ENCODE measurements around the gene TNS3.

The TNS3 gene

DNA sequence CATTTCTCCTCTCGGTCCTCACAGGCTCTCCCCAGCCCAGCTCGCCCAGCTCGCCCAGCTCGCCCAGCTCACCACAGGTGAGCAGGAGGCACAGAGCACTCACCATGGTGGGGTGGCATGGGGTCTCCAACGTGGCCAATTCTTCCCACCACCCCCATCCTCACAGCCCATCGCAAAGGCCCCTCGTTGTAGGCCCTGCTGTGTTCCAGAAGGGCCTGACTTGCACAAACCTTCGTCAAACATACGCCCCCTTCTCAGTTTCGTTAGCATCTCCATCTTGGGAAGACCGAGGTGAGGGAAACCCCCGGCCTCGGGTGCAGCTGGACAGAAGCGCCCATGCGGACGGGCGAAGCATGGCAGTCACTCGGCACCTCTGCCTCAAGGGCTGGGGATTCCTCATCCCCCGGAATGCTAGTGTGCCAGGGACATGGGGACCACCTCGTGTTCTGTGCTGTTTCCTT is 304.6 kb downstream of the TNS3 start:
- Histone ChIP-seq H3F3A (ENCODE audit: control insufficient read depth, insufficient read depth) (no peaks in the 10 kb centered on the region), H3K27ac (ENCODE audit: low read depth, low read length) (no peak overlapping the region), H3K27me3 (ENCODE audit: control insufficient read depth, low read length) (no peaks in the 10 kb centered on the region), H4K20me1 (ENCODE audit: control insufficient read depth, insufficient read depth, low read depth, low read length) (no peaks in the 10 kb centered on the region), H3K9me3 (ENCODE audit: control insufficient read depth, insufficient read depth, low read length) (no peaks in the 10 kb centered on the region), H3K4me3 (ENCODE audit: low read length) (no peak overlapping the region), H3K4me1 (ENCODE audit: control insufficient read depth, low read length) (peaks cover 15% of the 10 kb centered on the region), H3K79me2 (ENCODE audit: control insufficient read depth, low read length) (no peaks in the 10 kb centered on the region), H3K9me2 (replicated peaks; ENCODE audit: control insufficient read depth, low read length) (no peaks in the 10 kb centered on the region), H3K36me3 (ENCODE audit: control insufficient read depth, low read length) (no peaks in the 10 kb centered on the region), H3K4me2 (ENCODE audit: low read length) (no peak overlapping the region)
- TF ChIP-seq, protein P1, sequence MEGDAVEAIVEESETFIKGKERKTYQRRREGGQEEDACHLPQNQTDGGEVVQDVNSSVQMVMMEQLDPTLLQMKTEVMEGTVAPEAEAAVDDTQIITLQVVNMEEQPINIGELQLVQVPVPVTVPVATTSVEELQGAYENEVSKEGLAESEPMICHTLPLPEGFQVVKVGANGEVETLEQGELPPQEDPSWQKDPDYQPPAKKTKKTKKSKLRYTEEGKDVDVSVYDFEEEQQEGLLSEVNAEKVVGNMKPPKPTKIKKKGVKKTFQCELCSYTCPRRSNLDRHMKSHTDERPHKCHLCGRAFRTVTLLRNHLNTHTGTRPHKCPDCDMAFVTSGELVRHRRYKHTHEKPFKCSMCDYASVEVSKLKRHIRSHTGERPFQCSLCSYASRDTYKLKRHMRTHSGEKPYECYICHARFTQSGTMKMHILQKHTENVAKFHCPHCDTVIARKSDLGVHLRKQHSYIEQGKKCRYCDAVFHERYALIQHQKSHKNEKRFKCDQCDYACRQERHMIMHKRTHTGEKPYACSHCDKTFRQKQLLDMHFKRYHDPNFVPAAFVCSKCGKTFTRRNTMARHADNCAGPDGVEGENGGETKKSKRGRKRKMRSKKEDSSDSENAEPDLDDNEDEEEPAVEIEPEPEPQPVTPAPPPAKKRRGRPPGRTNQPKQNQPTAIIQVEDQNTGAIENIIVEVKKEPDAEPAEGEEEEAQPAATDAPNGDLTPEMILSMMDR (IDR thresholded peaks at IDR 0.05; ENCODE audit: low read depth, low read length, poor library complexity, severe bottlenecking), result no peak
- no peak for TF ChIP-seq EZH2phosphoT487 (IDR thresholded peaks at IDR 0.05; ENCODE audit: borderline replicate concordance, low read length)

DNA sequence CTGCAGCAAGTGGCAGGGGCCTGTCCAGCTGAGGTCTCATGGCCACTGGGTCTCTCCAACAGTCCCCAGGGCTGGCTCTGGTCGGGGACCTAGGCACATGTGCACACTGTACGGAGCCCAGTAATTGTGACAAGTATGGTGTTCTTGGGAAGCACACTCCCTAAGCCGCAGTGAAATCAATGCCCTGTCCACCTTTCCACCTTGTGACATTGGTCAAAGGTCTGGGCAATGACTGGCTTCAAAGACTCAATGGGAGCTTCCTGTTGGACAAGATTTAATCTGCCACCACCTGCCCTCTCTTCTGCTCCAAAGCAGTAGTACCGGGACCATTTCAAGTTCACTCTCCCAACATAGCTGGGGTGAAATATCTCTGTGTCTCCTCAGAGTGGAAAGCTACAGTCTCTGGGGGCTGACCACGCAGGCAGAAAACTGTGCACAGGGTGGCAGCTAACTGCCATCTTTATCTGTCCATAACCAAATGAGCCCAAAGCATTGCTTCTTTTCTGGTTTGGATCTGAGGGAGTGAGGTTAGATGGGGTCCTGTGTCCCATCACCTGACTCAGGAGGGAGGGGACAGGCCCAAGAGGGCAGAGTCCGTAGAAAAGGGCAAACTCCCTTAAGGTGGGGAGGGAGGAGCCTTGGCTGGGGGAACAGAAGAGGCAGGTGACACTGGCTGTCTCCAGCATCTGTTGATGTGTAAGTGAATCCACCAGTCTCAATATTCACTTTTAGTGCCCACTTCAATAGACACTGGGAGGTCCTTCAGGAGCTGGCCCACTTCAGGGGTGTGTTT is 307.7 kb downstream of the TNS3 start:
- H3K9me2 ChIP-seq (replicated peaks; ENCODE audit: control insufficient read depth, low read length), result no peaks in the 10 kb centered on the region
- no peaks in the 10 kb centered on the region for H3K27me3 ChIP-seq (ENCODE audit: control insufficient read depth, low read length)
- no peaks in the 10 kb centered on the region for H3F3A ChIP-seq (ENCODE audit: control insufficient read depth, insufficient read depth)
- H3K9me3 ChIP-seq (ENCODE audit: control insufficient read depth, insufficient read depth, low read length), result no peaks in the 10 kb centered on the region
- H3K27ac ChIP-seq (ENCODE audit: low read depth, low read length), result no peak overlapping the region
- no peak overlapping the region for H3K4me2 ChIP-seq (ENCODE audit: low read length)
- TF ChIP-seq, protein P1 (IDR thresholded peaks at IDR 0.05; ENCODE audit: low read depth, low read length, poor library complexity, severe bottlenecking), result no peak
- no peak for TF ChIP-seq EZH2phosphoT487 (IDR thresholded peaks at IDR 0.05; ENCODE audit: borderline replicate concordance, low read length)
- H3K4me3 ChIP-seq (ENCODE audit: low read length), result no peak overlapping the region
- H4K20me1 ChIP-seq (ENCODE audit: control insufficient read depth, insufficient read depth, low read depth, low read length), result no peaks in the 10 kb centered on the region
- no peaks in the 10 kb centered on the region for H3K79me2 ChIP-seq (ENCODE audit: control insufficient read depth, low read length)
- H3K36me3 ChIP-seq (ENCODE audit: control insufficient read depth, low read length), result no peaks in the 10 kb centered on the region
- H3K4me1 ChIP-seq (ENCODE audit: control insufficient read depth, low read length), result no peaks in the 10 kb centered on the region

DNA sequence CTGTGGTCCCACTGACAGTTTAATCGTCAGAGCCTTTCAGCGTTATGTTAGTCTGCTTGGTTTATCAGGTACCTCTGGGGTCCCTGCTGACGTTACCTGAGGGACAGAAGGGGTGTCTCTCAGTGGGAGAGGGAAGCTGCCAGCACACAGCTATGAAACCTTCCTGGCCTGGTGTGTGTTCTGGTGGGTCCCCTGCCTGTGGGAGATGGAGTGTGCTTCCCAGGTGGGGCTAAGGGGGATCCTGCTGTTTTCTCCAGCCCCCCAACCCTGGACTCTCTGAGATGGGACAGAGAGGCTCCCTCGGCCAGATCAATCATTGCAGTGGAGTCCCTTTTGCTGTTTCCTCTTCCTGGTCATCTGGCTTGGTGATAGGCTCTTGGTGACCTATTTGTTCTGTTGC is 308.8 kb downstream of the TNS3 start:
- no peaks in the 10 kb centered on the region for H3F3A ChIP-seq (ENCODE audit: control insufficient read depth, insufficient read depth)
- no peaks in the 10 kb centered on the region for H3K36me3 ChIP-seq (ENCODE audit: control insufficient read depth, low read length)
- H3K4me1 ChIP-seq (ENCODE audit: control insufficient read depth, low read length), result no peaks in the 10 kb centered on the region
- H3K27ac ChIP-seq (ENCODE audit: low read depth, low read length), result no peak overlapping the region
- TF ChIP-seq EZH2phosphoT487 (IDR thresholded peaks at IDR 0.05; ENCODE audit: borderline replicate concordance, low read length), result no peak
- TF ChIP-seq, protein P1 (IDR thresholded peaks at IDR 0.05; ENCODE audit: low read depth, low read length, poor library complexity, severe bottlenecking), result no peak
- H3K4me2 ChIP-seq (ENCODE audit: low read length), result no peak overlapping the region
- H3K4me3 ChIP-seq (ENCODE audit: low read length), result no peak overlapping the region
- H3K9me2 ChIP-seq (replicated peaks; ENCODE audit: control insufficient read depth, low read length), result no peaks in the 10 kb centered on the region
- no peaks in the 10 kb centered on the region for H4K20me1 ChIP-seq (ENCODE audit: control insufficient read depth, insufficient read depth, low read depth, low read length)
- no peaks in the 10 kb centered on the region for H3K27me3 ChIP-seq (ENCODE audit: control insufficient read depth, low read length)
- no peaks in the 10 kb centered on the region for H3K79me2 ChIP-seq (ENCODE audit: control insufficient read depth, low read length)
- H3K9me3 ChIP-seq (ENCODE audit: control insufficient read depth, insufficient read depth, low read length), result no peaks in the 10 kb centered on the region

All from DOHH2 (cell line).